GM23338 (cell line): Measurements from ENCODE around the gene TSPAN5. TPM values are rescaled to one million over a fixed set of nuclear protein-coding genes. Genes with fewer than 3 reads are reported as not detected.

Experiments used
- ATAC-seq: fragments of 200-7000 bp; cut with Tn5 transposase; 3 replicates; pipeline ENCODE4 v1.9.1; 2020
- DNase-seq: peaks from one replicate; pipeline ENCODE4 v3.0.0-alpha.2; 2015; ENCODE audit warnings: low spot score
- H2AFZ ChIP-seq: fragments of 200-600 bp; sonication (generic); 2 replicates; pipeline ENCODE4 v1.8.0; 2016; ENCODE audit warnings: antibody characterized with exemption, mild to moderate bottlenecking, moderate library complexity
- H3F3A ChIP-seq: fragments of 200-600 bp; sonication (generic); replicated peaks from 2 replicates; pipeline ENCODE4 v1.8.0; 2017; ENCODE audit warnings: antibody characterized with exemption, mixed run types, low read depth
- H3K27ac ChIP-seq: fragments of 200-600 bp; sonication (generic); 2 replicates; pipeline ENCODE4 v1.6.1; 2016; ENCODE audit warnings: low read depth
- H3K27me3 ChIP-seq: fragments of 200-600 bp; sonication (generic); 2 replicates; pipeline ENCODE4 v1.8.0; 2016; ENCODE audit warnings: mild to moderate bottlenecking, mixed run types, moderate library complexity; ENCODE audit not compliant: insufficient read depth
- H3K36me3 ChIP-seq: fragments of 200-600 bp; sonication (generic); 2 replicates; pipeline ENCODE4 v1.8.0; 2016; ENCODE audit warnings: mild to moderate bottlenecking; ENCODE audit not compliant: insufficient read depth
- H3K4me1 ChIP-seq: fragments of 200-600 bp; sonication (generic); 2 replicates; pipeline ENCODE4 v1.8.0; 2016; ENCODE audit warnings: mild to moderate bottlenecking, moderate library complexity; ENCODE audit not compliant: insufficient read depth
- H3K4me2 ChIP-seq: fragments of 200-600 bp; sonication (generic); 2 replicates; pipeline ENCODE4 v1.7.1; 2017; ENCODE audit warnings: mixed run types
- H3K4me3 ChIP-seq: fragments of 200-600 bp; sonication (generic); 2 replicates; pipeline ENCODE4 v1.6.1; 2016; ENCODE audit warnings: mixed run types
- H3K79me2 ChIP-seq: fragments of 200-600 bp; sonication (generic); replicated peaks from 2 replicates; pipeline ENCODE4 v1.8.0; 2017; ENCODE audit warnings: mild to moderate bottlenecking; ENCODE audit not compliant: insufficient read depth
- H3K9me2 ChIP-seq: fragments of 200-600 bp; sonication (generic); 2 replicates; pipeline ENCODE4 v1.8.0; 2017; ENCODE audit not compliant: insufficient read depth
- H4K20me1 ChIP-seq: fragments of 200-600 bp; sonication (generic); replicated peaks from 2 replicates; pipeline ENCODE4 v1.8.0; 2017; ENCODE audit warnings: mild to moderate bottlenecking; ENCODE audit not compliant: insufficient read depth
- H3K27ac Mint-ChIP-seq: 2 replicates; pipeline ENCODE4 v1.8.0; 2020; ENCODE audit warnings: inconsistent platforms, mild to moderate bottlenecking, moderate library complexity, mixed read lengths
- H3K27me3 Mint-ChIP-seq: 3 replicates; pipeline ENCODE4 v1.8.0; 2022; ENCODE audit warnings: low read depth, mild to moderate bottlenecking, moderate library complexity, mixed read lengths, inconsistent platforms; ENCODE audit not compliant: insufficient read depth, poor library complexity
- H3K36me3 Mint-ChIP-seq: 3 replicates; pipeline ENCODE4 v1.8.0; 2021; ENCODE audit warnings: low read depth, mild to moderate bottlenecking, inconsistent platforms, moderate library complexity, mixed read lengths
- H3K4me1 Mint-ChIP-seq: 3 replicates; pipeline ENCODE4 v1.8.0; 2020; ENCODE audit warnings: mild to moderate bottlenecking, inconsistent platforms, mixed read lengths
- H3K4me3 Mint-ChIP-seq: 3 replicates; pipeline ENCODE4 v1.8.0; 2021; ENCODE audit warnings: moderate library complexity, mild to moderate bottlenecking, inconsistent platforms, mixed read lengths
- H3K9me3 Mint-ChIP-seq: 3 replicates; pipeline ENCODE4 v1.8.0; 2020; ENCODE audit warnings: moderate library complexity, mild to moderate bottlenecking, inconsistent platforms, mixed read lengths
- CREB1 ChIP-seq: fragments of 250-450 bp; sonication (Bioruptor Pico); IDR thresholded peaks from 2 replicates; pipeline ENCODE4 v1.5.0; 2020; ENCODE audit warnings: low read depth, mild to moderate bottlenecking, moderate library complexity
- EZH2 ChIP-seq: fragments of 200-600 bp; sonication (generic); IDR thresholded peaks from one replicate; pipeline ENCODE4 v1.8.0; 2017; ENCODE audit warnings: antibody characterized with exemption, mild to moderate bottlenecking, low read depth; ENCODE audit not compliant: unreplicated experiment
- EZH2phosphoT487 ChIP-seq: fragments of 200-600 bp; sonication (generic); IDR thresholded peaks from one replicate; pipeline ENCODE4 v1.8.1; 2018; ENCODE audit warnings: antibody characterized with exemption; ENCODE audit not compliant: unreplicated experiment
- JUNB ChIP-seq: IDR thresholded peaks from one replicate; pipeline ENCODE4 v1.6.1; 2016; ENCODE audit warnings: antibody characterized with exemption; ENCODE audit not compliant: unreplicated experiment
- NANOG ChIP-seq: IDR thresholded peaks from 2 replicates; pipeline ENCODE4 v1.6.1; 2016; ENCODE audit warnings: antibody characterized with exemption, borderline replicate concordance
- ZNF114 ChIP-seq: fragments of 250-450 bp; sonication (Bioruptor Pico); IDR thresholded peaks from 2 replicates; pipeline ENCODE4 v1.5.0; 2020; ENCODE audit warnings: mild to moderate bottlenecking, moderate library complexity
- ZNF331 ChIP-seq: fragments of 250-450 bp; sonication (Bioruptor Pico); IDR thresholded peaks from 2 replicates; pipeline ENCODE4 v1.5.0; 2020; ENCODE audit warnings: low read depth, mild to moderate bottlenecking, moderate library complexity
- polyA plus RNA-seq: library from polyadenylated mRNA; unstranded; fragments of >200 nt; fragmentation: Nextera tagmentation; extraction: Ambion mirVana; gene quantifications from 2 replicates; pipeline ENCODE4 v1.2.1, GENCODE V29; 2016
- total RNA-seq: library from RNA; depleted of rRNA; stranded (reverse); fragments of >200 nt; shearing (Covaris generic); gene quantifications from 2 replicates; pipeline ENCODE4 v1.2.3, GENCODE V29; 2014
- TF ChIP-seq, protein P1 (sequence below): IDR thresholded peaks from 2 replicates; pipeline ENCODE4 v1.6.1; 2016; ENCODE audit warnings: antibody characterized with exemption
- TF ChIP-seq, protein P2 (sequence below): fragments of 250-450 bp; sonication (Bioruptor Pico); IDR thresholded peaks from 2 replicates; pipeline ENCODE4 v1.5.0; 2020; ENCODE audit warnings: mild to moderate bottlenecking, moderate library complexity
- TF ChIP-seq, protein P3 (sequence below): IDR thresholded peaks from one replicate; pipeline ENCODE4 v1.6.1; 2018; ENCODE audit warnings: antibody characterized with exemption; ENCODE audit not compliant: unreplicated experiment
- TF ChIP-seq, protein P4 (sequence below), 2 experiments: fragments of 200-600 bp in 1 of 2; sonication (generic) in 1 of 2; conservative IDR thresholded peaks; 2 replicates each; pipeline versions ENCODE4 v1.5.1 to v1.6.1; 2016 to 2017; ENCODE audit warnings: antibody characterized with exemption in 2 of 2, low read depth in 2 of 2, mild to moderate bottlenecking in 2 of 2, moderate library complexity in 1 of 2

The TSPAN5 gene
- total and polyA plus RNA-seq, 2 experiments from 2014 or later = 18.6 to 21.5 TPM

DNA sequence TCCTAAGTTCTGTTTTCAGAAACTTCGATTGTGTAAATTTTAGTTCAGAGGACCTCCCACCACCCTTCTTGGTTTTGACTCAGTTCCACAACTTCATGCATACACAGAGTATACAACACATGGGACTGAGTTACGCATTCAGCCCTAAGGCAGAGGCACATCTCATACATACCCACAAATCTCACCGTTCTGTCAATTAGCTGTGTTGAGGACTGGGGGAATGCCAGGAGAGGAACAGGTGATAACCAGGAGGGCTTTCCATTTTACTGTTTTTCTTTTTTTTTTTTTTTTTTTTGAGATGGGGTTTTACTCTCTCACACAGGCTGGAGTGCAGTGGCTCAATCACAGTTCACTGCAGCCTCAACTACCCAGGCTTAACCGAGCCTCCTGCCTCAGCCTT, 150.2 kb downstream of the TSPAN5 start (continued):
- TF ChIP-seq, protein P1, sequence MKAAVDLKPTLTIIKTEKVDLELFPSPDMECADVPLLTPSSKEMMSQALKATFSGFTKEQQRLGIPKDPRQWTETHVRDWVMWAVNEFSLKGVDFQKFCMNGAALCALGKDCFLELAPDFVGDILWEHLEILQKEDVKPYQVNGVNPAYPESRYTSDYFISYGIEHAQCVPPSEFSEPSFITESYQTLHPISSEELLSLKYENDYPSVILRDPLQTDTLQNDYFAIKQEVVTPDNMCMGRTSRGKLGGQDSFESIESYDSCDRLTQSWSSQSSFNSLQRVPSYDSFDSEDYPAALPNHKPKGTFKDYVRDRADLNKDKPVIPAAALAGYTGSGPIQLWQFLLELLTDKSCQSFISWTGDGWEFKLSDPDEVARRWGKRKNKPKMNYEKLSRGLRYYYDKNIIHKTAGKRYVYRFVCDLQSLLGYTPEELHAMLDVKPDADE = no peak
- no peak for TF ChIP-seq EZH2phosphoT487

DNA sequence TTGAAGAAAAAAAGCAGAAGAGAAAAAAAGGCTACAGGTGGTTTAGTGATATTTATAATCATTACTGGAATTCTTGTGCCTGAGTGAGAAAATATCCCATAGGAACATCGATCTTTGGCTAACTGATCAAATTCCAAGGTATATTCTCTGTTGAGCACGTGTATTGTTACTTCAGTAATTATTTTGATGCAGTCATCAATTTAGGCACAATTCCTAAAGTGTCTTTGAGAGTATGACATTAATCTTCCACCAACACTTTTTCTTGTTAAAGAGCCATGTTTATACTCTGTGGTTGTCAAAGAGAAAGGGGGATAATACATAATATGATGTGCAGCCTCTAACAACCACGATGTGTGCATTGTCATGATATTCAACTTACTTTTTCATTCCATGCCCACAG, 151.1 kb downstream of the TSPAN5 start:
- Mint-ChIP-seq H3K27ac (no peak overlapping the region), H3K9me3 (no peaks in the 10 kb centered on the region; the same call in 2 of the 3 replicates), H3K36me3 (peaks cover 9% of the 10 kb centered on the region; the same call in 2 of the 3 replicates), H3K4me1 (peaks cover 32% of the 10 kb centered on the region), H3K4me3 (no peak overlapping the region), H3K27me3 (peaks cover 9% of the 10 kb centered on the region)
- 0 out of 2 replicates have a peak, but pooled peaks cover 9% of the 10 kb centered on the region for H3K79me2 ChIP-seq
- H3K27me3 ChIP-seq = no peaks in the 10 kb centered on the region
- DNase-seq (no peak), ATAC-seq (no peak)
- TF ChIP-seq, protein P1 = no peak
- TF ChIP-seq, protein P2, sequence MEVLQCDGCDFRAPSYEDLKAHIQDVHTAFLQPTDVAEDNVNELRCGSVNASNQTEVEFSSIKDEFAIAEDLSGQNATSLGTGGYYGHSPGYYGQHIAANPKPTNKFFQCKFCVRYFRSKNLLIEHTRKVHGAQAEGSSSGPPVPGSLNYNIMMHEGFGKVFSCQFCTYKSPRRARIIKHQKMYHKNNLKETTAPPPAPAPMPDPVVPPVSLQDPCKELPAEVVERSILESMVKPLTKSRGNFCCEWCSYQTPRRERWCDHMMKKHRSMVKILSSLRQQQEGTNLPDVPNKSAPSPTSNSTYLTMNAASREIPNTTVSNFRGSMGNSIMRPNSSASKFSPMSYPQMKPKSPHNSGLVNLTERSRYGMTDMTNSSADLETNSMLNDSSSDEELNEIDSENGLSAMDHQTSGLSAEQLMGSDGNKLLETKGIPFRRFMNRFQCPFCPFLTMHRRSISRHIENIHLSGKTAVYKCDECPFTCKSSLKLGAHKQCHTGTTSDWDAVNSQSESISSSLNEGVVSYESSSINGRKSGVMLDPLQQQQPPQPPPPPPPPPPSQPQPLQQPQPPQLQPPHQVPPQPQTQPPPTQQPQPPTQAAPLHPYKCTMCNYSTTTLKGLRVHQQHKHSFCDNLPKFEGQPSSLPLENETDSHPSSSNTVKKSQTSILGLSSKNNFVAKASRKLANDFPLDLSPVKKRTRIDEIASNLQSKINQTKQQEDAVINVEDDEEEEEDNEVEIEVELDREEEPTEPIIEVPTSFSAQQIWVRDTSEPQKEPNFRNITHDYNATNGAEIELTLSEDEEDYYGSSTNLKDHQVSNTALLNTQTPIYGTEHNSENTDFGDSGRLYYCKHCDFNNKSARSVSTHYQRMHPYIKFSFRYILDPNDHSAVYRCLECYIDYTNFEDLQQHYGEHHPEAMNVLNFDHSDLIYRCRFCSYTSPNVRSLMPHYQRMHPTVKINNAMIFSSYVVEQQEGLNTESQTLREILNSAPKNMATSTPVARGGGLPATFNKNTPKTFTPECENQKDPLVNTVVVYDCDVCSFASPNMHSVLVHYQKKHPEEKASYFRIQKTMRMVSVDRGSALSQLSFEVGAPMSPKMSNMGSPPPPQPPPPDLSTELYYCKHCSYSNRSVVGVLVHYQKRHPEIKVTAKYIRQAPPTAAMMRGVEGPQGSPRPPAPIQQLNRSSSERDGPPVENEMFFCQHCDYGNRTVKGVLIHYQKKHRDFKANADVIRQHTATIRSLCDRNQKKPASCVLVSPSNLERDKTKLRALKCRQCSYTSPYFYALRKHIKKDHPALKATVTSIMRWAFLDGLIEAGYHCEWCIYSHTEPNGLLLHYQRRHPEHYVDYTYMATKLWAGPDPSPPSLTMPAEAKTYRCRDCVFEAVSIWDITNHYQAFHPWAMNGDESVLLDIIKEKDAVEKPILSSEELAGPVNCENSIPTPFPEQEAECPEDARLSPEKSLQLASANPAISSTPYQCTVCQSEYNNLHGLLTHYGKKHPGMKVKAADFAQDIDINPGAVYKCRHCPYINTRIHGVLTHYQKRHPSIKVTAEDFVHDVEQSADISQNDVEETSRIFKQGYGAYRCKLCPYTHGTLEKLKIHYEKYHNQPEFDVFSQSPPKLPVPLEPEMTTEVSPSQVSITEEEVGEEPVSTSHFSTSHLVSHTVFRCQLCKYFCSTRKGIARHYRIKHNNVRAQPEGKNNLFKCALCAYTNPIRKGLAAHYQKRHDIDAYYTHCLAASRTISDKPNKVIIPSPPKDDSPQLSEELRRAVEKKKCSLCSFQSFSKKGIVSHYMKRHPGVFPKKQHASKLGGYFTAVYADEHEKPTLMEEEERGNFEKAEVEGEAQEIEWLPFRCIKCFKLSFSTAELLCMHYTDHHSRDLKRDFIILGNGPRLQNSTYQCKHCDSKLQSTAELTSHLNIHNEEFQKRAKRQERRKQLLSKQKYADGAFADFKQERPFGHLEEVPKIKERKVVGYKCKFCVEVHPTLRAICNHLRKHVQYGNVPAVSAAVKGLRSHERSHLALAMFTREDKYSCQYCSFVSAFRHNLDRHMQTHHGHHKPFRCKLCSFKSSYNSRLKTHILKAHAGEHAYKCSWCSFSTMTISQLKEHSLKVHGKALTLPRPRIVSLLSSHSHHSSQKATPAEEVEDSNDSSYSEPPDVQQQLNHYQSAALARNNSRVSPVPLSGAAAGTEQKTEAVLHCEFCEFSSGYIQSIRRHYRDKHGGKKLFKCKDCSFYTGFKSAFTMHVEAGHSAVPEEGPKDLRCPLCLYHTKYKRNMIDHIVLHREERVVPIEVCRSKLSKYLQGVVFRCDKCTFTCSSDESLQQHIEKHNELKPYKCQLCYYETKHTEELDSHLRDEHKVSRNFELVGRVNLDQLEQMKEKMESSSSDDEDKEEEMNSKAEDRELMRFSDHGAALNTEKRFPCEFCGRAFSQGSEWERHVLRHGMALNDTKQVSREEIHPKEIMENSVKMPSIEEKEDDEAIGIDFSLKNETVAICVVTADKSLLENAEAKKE = no peak
- no peak for TF ChIP-seq JUNB
- TF ChIP-seq, protein P3, sequence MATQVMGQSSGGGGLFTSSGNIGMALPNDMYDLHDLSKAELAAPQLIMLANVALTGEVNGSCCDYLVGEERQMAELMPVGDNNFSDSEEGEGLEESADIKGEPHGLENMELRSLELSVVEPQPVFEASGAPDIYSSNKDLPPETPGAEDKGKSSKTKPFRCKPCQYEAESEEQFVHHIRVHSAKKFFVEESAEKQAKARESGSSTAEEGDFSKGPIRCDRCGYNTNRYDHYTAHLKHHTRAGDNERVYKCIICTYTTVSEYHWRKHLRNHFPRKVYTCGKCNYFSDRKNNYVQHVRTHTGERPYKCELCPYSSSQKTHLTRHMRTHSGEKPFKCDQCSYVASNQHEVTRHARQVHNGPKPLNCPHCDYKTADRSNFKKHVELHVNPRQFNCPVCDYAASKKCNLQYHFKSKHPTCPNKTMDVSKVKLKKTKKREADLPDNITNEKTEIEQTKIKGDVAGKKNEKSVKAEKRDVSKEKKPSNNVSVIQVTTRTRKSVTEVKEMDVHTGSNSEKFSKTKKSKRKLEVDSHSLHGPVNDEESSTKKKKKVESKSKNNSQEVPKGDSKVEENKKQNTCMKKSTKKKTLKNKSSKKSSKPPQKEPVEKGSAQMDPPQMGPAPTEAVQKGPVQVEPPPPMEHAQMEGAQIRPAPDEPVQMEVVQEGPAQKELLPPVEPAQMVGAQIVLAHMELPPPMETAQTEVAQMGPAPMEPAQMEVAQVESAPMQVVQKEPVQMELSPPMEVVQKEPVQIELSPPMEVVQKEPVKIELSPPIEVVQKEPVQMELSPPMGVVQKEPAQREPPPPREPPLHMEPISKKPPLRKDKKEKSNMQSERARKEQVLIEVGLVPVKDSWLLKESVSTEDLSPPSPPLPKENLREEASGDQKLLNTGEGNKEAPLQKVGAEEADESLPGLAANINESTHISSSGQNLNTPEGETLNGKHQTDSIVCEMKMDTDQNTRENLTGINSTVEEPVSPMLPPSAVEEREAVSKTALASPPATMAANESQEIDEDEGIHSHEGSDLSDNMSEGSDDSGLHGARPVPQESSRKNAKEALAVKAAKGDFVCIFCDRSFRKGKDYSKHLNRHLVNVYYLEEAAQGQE = no peak
- TF ChIP-seq ZNF114 (CRISPR knock-in tag) = no peak
- TF ChIP-seq ZNF331 (CRISPR knock-in tag) = no peak
- no peak for TF ChIP-seq NANOG
- TF ChIP-seq EZH2 = no peak
- no peak for TF ChIP-seq CREB1 (CRISPR knock-in tag)
- TF ChIP-seq, protein P4, sequence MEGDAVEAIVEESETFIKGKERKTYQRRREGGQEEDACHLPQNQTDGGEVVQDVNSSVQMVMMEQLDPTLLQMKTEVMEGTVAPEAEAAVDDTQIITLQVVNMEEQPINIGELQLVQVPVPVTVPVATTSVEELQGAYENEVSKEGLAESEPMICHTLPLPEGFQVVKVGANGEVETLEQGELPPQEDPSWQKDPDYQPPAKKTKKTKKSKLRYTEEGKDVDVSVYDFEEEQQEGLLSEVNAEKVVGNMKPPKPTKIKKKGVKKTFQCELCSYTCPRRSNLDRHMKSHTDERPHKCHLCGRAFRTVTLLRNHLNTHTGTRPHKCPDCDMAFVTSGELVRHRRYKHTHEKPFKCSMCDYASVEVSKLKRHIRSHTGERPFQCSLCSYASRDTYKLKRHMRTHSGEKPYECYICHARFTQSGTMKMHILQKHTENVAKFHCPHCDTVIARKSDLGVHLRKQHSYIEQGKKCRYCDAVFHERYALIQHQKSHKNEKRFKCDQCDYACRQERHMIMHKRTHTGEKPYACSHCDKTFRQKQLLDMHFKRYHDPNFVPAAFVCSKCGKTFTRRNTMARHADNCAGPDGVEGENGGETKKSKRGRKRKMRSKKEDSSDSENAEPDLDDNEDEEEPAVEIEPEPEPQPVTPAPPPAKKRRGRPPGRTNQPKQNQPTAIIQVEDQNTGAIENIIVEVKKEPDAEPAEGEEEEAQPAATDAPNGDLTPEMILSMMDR (conservative IDR thresholded peaks at IDR 0.05; ENCODE audit: low read depth in 2 of 2) = no peak
- no peak overlapping the region for H3K27ac ChIP-seq
- no peaks in the 10 kb centered on the region for H4K20me1 ChIP-seq
- peaks cover 3% of the 10 kb centered on the region; the same call in 1 of the 2 replicates for H3K9me2 ChIP-seq
- peaks cover 7% of the 10 kb centered on the region for H3K4me1 ChIP-seq
- no peak overlapping the region for H3K4me3 ChIP-seq
- H2AFZ ChIP-seq = no peak overlapping the region
- no peaks in the 10 kb centered on the region for H3K36me3 ChIP-seq
- H3F3A ChIP-seq = no peaks in the 10 kb centered on the region
- no peak overlapping the region for H3K4me2 ChIP-seq
